ENCODE measurements around the gene KCNN3.
A peak's percentile ranks its signal among the peaks of the same experiment; 100 is the strongest.

The KCNN3 gene

GRCh38 chr1:154750681-154751665 lies 119.1 kb downstream of the KCNN3 start:
- no peak overlapping the region for H3K4me3 ChIP-seq (ENCODE audit: low read depth, low read length)
- no peak for TF ChIP-seq CTCF (IDR thresholded peaks at IDR 0.05; ENCODE audit: borderline replicate concordance, insufficient read depth, low read depth, low read length)

GRCh38 chr1:154749078-154749760 lies 120.9 kb downstream of the KCNN3 start:
- peak; percentile 60; the same call in 1 of the 2 replicates for TF ChIP-seq CTCF (IDR thresholded peaks at IDR 0.05; ENCODE audit: borderline replicate concordance, insufficient read depth, low read depth, low read length)
- no peak overlapping the region for H3K4me3 ChIP-seq (ENCODE audit: low read depth, low read length)

GRCh38 chr1:154748405-154748775 lies 121.7 kb downstream of the KCNN3 start:
- no peak for TF ChIP-seq CTCF (IDR thresholded peaks at IDR 0.05; ENCODE audit: borderline replicate concordance, insufficient read depth, low read depth, low read length)
- no peak overlapping the region for H3K4me3 ChIP-seq (ENCODE audit: low read depth, low read length)

GRCh38 chr1:154747740-154748404 lies 122.2 kb downstream of the KCNN3 start:
- no peak for TF ChIP-seq CTCF (IDR thresholded peaks at IDR 0.05; ENCODE audit: borderline replicate concordance, insufficient read depth, low read depth, low read length)

GRCh38 chr1:154747380-154747739 lies 122.7 kb downstream of the KCNN3 start:
- TF ChIP-seq CTCF (IDR thresholded peaks at IDR 0.05; ENCODE audit: borderline replicate concordance, insufficient read depth, low read depth, low read length): no peak
- no peak overlapping the region for H3K4me3 ChIP-seq (ENCODE audit: low read depth, low read length)

More at GRCh38 chr1:154747740-154748404, 122.2 kb downstream of the KCNN3 start:
- no peak overlapping the region for H3K4me3 ChIP-seq (ENCODE audit: low read depth, low read length)

- TF ChIP-seq CTCF (IDR thresholded peaks at IDR 0.05; ENCODE audit: borderline replicate concordance, insufficient read depth, low read depth, low read length): no peak
- no peak overlapping the region for H3K4me3 ChIP-seq (ENCODE audit: low read depth, low read length)
Observed at GRCh38 chr1:154746622-154747299, 123.3 kb downstream of the KCNN3 start.

Measured in GM12875 (cell line).